ENCODE data around the gene PET100. TPM values are rescaled to one million over a fixed set of nuclear protein-coding genes. Genes with fewer than 3 reads are reported as not detected.

PET100 gene
- total RNA-seq, 1 experiment from 2014 or later, result 31.9 TPM

GRCh38 chr19:7679771-7680605 is 50.4 kb downstream of the PET100 start:
- no peak for DNase-seq (ENCODE audit: low read depth)

GRCh38 chr19:7680606-7681339 is 51.2 kb downstream of the PET100 start, which contains the start of gene TRAPPC5:
TRAPPC5 (plus strand) TSS chr19:7680833; CDS start chr19:7682254, 1,421 bp downstream.
- DNase-seq (ENCODE audit: low read depth), result peak; percentile 87

Other genes starting within 250 kb of the PET100 start
- 0.60 and 1.0 TPM in 2 replicates for gene PEX11G, start 140.8 kb upstream of the PET100 start, total RNA-seq (2014; rRNA removed; shearing (Covaris generic))
- 16.9 and 37.6 TPM in 2 replicates for gene ZNF358, start 113.7 kb upstream of the PET100 start, total RNA-seq (2014; rRNA removed; shearing (Covaris generic))
- 1.6 and 3.6 TPM in 2 replicates for gene MCOLN1, start 107.2 kb upstream of the PET100 start, total RNA-seq (2014; rRNA removed; shearing (Covaris generic))
- gene PNPLA6, start 94.1 kb upstream of the PET100 start, total RNA-seq (2014; rRNA removed; shearing (Covaris generic)), result 40.5 and 51.0 TPM in 2 replicates
- gene CAMSAP3, start 33.9 kb upstream of the PET100 start, total RNA-seq (2014; rRNA removed; shearing (Covaris generic)), result 1.4 and 1.5 TPM in 2 replicates
- gene XAB2, start 248 bp upstream of the PET100 start, total RNA-seq (2014; rRNA removed; shearing (Covaris generic)), result 47.3 and 48.9 TPM in 2 replicates
- gene PCP2, start 3.9 kb downstream of the PET100 start, total RNA-seq (2014; rRNA removed; shearing (Covaris generic)), result not detected in 2 replicates
- gene STXBP2, start 7.3 kb downstream of the PET100 start, total RNA-seq (2014; rRNA removed; shearing (Covaris generic)), result 11.7 and 15.8 TPM in 2 replicates
- gene RETN, start 39.3 kb downstream of the PET100 start, total RNA-seq (2014; rRNA removed; shearing (Covaris generic)), result not detected in 2 replicates
- not detected in 2 replicates for gene MCEMP1, start 47.3 kb downstream of the PET100 start, total RNA-seq (2014; rRNA removed; shearing (Covaris generic))
- gene TRAPPC5, start 51.0 kb downstream of the PET100 start, total RNA-seq (2014; rRNA removed; shearing (Covaris generic)), result 64.7 and 75.2 TPM in 2 replicates
- not detected in 2 replicates for gene FCER2, start 72.3 kb downstream of the PET100 start, total RNA-seq (2014; rRNA removed; shearing (Covaris generic))
- not detected in 2 replicates for gene CLEC4G, start 102.3 kb downstream of the PET100 start, total RNA-seq (2014; rRNA removed; shearing (Covaris generic))
- gene CD209, start 117.7 kb downstream of the PET100 start, total RNA-seq (2014; rRNA removed; shearing (Covaris generic)), result not detected in 2 replicates
- gene CLEC4M, start 133.4 kb downstream of the PET100 start, total RNA-seq (2014; rRNA removed; shearing (Covaris generic)), result not detected in 2 replicates
- gene EVI5L, start 200.4 kb downstream of the PET100 start, total RNA-seq (2014; rRNA removed; shearing (Covaris generic)), result 9.3 and 11.7 TPM in 2 replicates
- gene PRR36, start 244.6 kb downstream of the PET100 start, total RNA-seq (2014; rRNA removed; shearing (Covaris generic)), result not detected in 2 replicates